ENCODE measurements around the gene CSF2RB. TPM values are rescaled to one million over a fixed set of nuclear protein-coding genes. Genes with fewer than 3 reads are reported as not detected.

Gene CSF2RB
- total RNA-seq, 4 donors from 2014 or later = 5.7 to 14.3 (median 10.8) TPM

- no peaks in the 10 kb centered on the region for H3K4me1 ChIP-seq
- no peak for DNase-seq (ENCODE audit: low spot score in 2 of 2)
- no peaks in the 10 kb centered on the region for H3K36me3 ChIP-seq
- WGBS, 2 donors = 75 to 83% methylated on average over 6 of the region's 6 CpGs
- no peak overlapping the region for H3K27ac ChIP-seq
- peaks cover 0 to 22% (median 0%) of the 10 kb centered on the region in 4 donors for H3K9me3 ChIP-seq
- no peak for TF ChIP-seq POLR2A (IDR thresholded peaks at IDR 0.05)
- no peak for TF ChIP-seq EP300 (IDR thresholded peaks at IDR 0.05)
- TF ChIP-seq CTCF (IDR thresholded peaks at IDR 0.05) = no peak
- no peaks in the 10 kb centered on the region for H3K27me3 ChIP-seq
- H3K4me3 ChIP-seq = no peak overlapping the region
Observed at GRCh38 chr22:36904260-36904880, 9.1 kb upstream of the CSF2RB start.

GRCh38 chr22:36907253-36908195 lies 5.9 kb upstream of the CSF2RB start:
- WGBS, 2 donors = 76 to 83% methylated on average over 7 of the region's 7 CpGs
- H3K4me1 ChIP-seq = peaks cover 0 to 12% (median 4%) of the 10 kb centered on the region in 4 donors

GRCh38 chr22:36910461-36910860 lies 3.0 kb upstream of the CSF2RB start:
- peaks cover 0 to 17% (median 6%) of the 10 kb centered on the region in 4 donors for H3K4me1 ChIP-seq
- H3K36me3 ChIP-seq = no peaks in the 10 kb centered on the region

More at GRCh38 chr22:36907253-36908195, 5.9 kb upstream of the CSF2RB start:
- Histone ChIP-seq H3K9me3 (peaks cover 0 to 3% (median 0%) of the 10 kb centered on the region in 4 donors), H3K27me3 (no peaks in the 10 kb centered on the region), H3K36me3 (no peaks in the 10 kb centered on the region), H3K27ac (no peak overlapping the region), H3K4me3 (no peak overlapping the region)
- no peak for DNase-seq (ENCODE audit: low spot score in 2 of 2)
- TF ChIP-seq CTCF (IDR thresholded peaks at IDR 0.05) (no peak), POLR2A (IDR thresholded peaks at IDR 0.05) (no peak), EP300 (IDR thresholded peaks at IDR 0.05) (no peak)

GRCh38 chr22:36911887-36912661 lies 1.4 kb upstream of the CSF2RB start:
- DNase-seq (ENCODE audit: low spot score in 2 of 2) = no peak
- Histone ChIP-seq H3K4me3 (no peak overlapping the region), H3K4me1 (peaks cover 0 to 17% (median 6%) of the 10 kb centered on the region in 4 donors), H3K27me3 (no peaks in the 10 kb centered on the region), H3K36me3 (no peaks in the 10 kb centered on the region), H3K9me3 (no peaks in the 10 kb centered on the region), H3K27ac (peak overlapping the region in 1 of 4 donors; percentile 6)
- 50 to 63% methylated on average over 13 of the region's 13 CpGs for WGBS, 2 donors
- no peak for TF ChIP-seq EP300 (IDR thresholded peaks at IDR 0.05)
- no peak for TF ChIP-seq POLR2A (IDR thresholded peaks at IDR 0.05)
- TF ChIP-seq CTCF (IDR thresholded peaks at IDR 0.05) = no peak

More at GRCh38 chr22:36910461-36910860, 3.0 kb upstream of the CSF2RB start:
- no peak overlapping the region for H3K4me3 ChIP-seq
- H3K27me3 ChIP-seq = no peaks in the 10 kb centered on the region
- TF ChIP-seq POLR2A (IDR thresholded peaks at IDR 0.05) = no peak
- TF ChIP-seq EP300 (IDR thresholded peaks at IDR 0.05) = no peak
- TF ChIP-seq CTCF (IDR thresholded peaks at IDR 0.05) = no peak
- no peak for DNase-seq (ENCODE audit: low spot score in 2 of 2)
- H3K9me3 ChIP-seq = no peaks in the 10 kb centered on the region
- H3K27ac ChIP-seq = no peak overlapping the region

All from tibial nerve (tissue), 4 donors.